HT-29 (cell line): ENCODE measurements around the gene CARS1. TPM values are rescaled to one million over a fixed set of nuclear protein-coding genes. Genes with fewer than 3 reads are reported as not detected.

Experiments
- DNase-seq: peaks from one replicate; pipeline ENCODE4 v3.0.0-alpha.2; 2015; ENCODE audit warnings: low spot score
- total RNA-seq: library from RNA; depleted of rRNA; stranded (reverse); fragments of >200 nt; shearing (Covaris generic); gene quantifications from 2 replicates; pipeline ENCODE4 v1.2.3, GENCODE V29; 2014

Gene CARS1
- total RNA-seq, 1 experiment from 2014 or later: 55.8 TPM

DNA sequence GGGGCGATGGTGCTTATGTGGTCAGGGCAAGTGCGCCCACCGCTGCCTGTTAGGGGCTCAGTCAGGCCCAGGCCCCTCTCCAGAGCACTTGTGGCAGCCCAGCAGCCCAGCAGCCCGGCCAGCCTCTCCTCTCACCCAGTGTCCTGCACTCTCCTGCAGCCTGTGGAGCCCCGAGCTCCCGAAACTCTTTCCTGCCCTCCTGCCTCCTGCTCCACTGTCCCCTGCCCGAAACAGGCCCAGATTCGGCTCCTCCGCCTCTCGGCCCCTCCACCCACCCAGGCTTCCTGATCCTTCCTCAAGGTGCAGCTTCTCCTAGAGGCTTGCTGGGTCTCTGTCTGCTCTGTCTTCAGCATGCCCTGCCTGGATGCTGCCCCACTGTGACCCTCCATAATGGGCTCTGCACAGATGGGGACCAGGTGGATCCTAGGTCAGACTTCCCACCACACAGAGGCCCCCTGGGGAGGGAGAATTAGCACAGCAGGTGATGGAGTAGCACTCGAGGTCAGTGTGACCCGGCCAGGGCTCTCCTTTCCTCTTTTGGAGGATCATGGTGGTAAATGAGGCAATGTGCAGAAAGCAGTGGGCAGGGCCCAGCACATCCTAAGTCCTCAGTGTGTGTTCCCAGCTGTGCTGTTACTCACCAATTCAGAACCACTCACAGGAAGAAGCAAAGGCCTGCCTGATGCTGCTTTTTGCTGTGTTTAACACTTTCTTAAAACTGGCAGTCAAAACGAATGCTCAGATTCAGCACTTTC, 46.5 kb downstream of the CARS1 start:
- DNase-seq: no peak

DNA sequence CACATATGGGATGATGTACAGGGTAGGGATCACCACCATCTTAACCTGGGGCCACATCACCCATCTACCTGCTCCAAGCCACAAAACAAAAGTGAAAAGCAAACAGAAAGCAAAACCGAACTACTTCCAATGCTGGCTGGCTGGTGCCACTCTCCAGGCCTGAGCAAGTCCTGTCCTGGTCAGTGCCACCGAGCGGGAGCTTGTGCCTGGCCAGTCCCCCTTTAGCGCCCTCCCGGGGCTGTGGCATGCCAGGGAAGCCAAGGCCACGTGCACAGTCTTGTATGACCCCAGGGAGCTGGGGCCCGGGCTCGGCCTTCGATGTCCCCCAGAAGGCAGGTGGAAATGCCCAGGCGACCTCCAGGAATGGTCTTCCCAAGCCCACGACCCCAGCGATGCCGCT, 47.2 kb downstream of the CARS1 start:
- DNase-seq: no peak

DNA sequence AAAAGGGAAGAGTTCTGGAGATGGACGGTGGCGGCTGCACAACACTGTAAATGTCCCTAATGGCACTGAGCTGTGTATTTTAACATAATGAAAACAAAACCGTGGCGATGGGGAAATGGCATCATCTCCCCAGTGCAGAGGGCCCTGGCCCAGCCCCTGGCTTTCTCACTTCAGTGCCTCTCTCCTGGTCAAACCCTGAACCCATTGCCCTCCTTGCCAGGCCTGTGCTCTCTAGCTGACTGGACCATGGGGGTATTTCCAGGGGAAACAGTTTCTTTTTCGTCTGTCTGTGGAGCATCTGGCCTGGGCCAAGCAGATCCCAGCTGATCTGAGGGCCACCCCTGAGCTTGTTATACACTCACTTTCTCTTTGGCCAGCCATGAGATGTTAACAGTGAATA, 47.7 kb downstream of the CARS1 start:
- no peak for DNase-seq

GRCh38 chr11:3008746-3009336, 48.4 kb downstream of the CARS1 start:
- DNase-seq: no peak

GRCh38 chr11:3007404-3008010, 49.7 kb downstream of the CARS1 start:
- no peak for DNase-seq

DNA sequence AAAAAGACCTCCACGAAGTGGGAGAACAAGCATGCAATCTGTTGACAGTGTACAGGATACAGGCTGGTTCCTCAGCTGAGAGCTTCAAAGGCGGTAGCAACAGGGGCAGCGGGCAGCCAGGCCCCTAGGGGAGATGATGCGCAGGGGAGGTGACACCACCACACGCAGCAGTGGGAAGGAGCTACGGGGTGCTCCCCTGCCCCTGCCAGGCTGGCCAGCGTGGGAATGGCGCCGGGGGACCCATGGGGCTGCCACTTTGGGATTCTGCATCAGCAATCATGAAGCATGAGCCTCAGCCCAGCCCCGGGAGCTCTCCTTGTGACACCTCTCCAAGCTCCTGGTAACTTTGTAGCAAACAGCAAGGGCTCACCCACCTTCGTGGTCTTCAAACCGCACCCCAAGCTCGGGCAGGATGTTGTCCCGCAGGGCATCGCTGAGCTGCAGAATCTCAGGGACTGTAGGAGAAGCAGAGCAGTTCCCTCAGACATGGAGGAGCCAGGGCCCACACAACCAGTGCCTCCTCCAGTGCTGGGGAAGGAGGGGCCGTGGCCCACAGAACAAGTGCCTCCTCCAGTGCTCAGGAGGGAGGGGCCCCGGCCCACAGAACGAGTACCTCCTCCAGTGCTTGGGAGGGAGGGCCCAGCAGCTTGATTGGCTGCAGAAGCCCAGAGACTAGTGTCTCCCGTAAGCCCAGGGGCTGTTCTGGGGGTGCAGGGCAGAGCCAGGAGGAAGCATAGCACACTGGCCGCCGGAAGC, 50.5 kb downstream of the CARS1 start:
- no peak for DNase-seq

- DNase-seq: no peak
These were observed 52.7 kb downstream of the CARS1 start for GRCh38 chr11:3004481-3004880.

GRCh38 chr11:3003396-3004231, 53.6 kb downstream of the CARS1 start:
- DNase-seq: no peak

DNA sequence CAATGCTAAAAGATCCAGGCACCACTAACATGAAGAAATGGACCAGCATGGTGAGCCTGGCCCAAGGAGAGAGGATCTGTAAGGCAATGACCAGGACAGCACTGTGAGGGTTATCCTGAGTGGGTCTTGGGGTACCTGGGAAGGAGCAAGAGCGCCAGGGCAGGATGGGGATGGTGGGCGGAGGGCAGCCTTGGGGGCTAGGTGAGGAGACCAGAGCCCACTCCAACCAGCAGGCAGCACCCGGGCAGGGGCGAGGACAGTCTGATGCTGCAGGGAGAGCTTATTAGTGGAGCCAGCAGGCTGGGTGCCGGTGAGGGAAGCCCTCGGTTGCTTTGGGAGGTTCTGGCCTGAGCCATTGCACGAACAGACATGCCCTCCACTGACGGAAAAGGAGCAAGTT, 54.4 kb downstream of the CARS1 start:
- DNase-seq: no peak

DNA sequence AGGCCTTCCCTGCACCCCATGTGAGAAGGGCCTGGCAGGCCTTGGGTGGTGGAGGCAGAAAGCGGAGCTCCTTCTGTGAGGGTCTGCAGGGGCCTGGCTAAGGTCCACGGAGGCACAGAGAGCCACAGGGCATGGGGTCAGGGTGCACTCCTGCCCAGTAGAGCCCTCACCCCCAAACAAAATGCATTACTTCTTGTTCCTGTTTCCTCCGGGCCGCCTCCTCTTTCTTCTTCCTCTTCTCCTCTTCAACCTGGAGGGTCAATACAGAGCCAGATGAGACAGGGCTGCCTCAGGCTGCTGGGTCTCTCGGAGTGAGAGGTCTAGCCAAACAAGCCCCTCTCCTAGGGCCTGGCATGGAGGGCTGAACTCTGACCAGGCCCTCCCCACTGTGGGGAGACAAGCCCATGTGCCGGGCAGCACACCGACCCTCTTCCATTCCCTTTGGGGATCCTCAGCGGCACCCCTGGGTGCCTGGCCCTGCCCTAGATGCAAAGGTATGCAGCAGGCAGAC, 54.8 kb downstream of the CARS1 start:
- DNase-seq: no peak

- DNase-seq: no peak
These were observed 55.7 kb downstream of the CARS1 start for GRCh38 chr11:3001496-3001895.

GRCh38 chr11:3000032-3000961, 56.9 kb downstream of the CARS1 start:
- DNase-seq: no peak

DNA sequence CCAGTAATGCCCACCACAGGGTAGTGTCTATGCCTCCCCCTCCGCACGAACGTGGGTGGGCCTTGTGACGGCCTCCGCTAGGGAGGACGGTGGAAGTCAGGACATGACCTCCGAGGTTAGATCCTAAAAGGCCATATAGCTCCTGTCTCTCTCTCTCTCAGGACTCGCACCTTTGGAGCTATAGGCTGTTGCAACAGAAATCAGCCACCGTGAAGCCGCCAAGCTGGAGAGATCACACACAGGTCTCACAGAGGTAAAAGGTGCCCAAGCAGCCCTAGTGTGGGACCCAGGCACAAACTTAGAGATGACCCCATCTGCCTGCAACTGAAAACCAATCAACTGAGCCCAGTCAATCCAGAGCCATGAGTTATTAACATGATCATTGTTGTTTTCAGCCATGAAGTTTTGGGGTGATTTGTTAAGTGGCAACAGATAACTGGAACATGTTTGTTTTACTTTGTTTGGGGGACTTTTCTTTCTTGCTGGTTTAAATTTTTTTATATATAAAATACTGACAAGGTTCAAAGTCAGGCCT, 57.7 kb downstream of the CARS1 start:
- DNase-seq: no peak

DNA sequence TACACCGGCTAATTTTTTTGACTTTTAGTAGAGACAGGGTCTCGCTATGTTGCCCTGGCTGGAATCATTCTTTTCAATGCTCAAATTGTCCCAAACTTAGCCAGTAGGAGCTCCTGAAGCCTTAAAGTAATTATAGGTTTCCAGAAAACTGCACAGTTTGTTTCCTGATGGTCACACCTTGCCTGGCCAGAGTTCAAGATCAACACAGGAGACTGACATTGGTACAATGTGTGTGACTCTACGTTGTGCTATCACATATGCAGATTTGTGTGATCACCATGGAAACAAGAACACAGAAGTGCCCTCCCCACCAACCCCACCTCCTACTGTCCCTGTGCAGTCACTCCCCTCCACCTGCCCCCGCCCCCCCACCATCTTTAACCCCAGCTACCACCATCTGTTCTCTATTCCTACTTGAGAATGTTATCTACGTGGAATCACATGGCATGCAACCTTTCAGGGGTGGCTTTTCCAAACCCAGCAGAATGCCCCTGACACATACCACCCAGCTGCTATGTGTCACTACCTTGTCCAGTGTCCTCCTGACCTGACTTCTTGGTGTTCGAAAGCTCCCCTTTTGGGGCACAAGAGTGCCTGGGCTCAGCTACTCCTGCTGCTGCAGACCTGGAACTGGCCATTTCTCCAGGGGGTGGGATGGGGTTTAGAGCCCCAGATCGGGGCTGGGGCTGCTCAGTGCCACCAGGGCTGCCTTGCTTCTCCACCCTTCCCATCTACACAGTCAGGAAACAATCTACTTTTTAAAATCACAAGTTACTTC, 59.0 kb downstream of the CARS1 start:
- DNase-seq: no peak

DNA sequence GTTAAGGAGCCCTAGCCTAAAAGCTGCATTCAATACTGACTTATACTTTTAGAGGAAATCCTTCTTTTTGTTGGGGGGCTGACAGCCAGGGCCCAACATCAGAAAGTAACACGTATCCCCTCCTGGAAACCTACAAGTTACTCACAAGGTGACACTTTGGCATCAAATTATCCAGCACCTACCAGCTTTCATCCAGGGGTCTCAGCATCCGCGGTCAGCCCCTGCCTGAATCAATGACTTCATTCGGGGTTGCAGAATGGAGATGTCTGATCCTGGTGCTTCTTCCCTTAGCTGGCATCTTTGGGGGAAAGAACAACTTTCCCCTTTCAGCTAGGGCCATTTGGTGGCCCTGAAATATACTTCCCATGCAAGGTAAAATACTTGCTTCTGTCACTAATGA, 59.8 kb downstream of the CARS1 start:
- no peak for DNase-seq

- no peak for DNase-seq
These were observed 60.2 kb downstream of the CARS1 start for GRCh38 chr11:2996976-2997375.

DNA sequence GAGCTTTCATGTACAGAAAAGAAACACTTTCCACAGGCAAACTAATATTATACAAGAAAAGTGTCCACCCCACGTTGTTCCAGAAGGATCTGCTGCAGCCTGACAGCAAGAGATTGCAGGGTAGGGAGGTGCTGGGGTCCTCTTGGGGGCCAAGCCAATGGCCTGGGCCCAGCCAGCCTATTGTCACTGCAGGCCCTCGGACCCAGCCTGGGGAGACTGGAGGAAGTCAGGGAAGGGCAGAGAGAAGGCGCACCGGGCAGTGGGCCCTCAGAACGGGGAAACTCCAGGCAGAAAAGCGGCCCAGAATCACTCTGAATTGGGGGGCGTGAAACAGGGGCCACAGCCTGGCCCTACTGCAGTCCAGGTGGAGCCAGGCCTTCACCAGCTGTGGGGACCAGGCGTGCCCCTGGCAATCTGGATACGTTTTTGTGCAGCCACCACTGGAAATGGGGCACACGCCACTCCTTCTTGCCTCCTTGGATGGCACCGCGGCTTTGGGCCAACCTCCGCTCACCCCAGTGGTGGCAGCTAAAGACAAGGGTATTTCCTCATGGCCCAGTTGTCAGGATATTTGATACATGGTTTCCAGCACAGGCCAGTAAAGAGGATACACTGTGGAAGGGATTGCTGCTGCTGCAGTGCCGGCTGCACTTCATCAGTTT, 61.2 kb downstream of the CARS1 start:
- no peak for DNase-seq

GRCh38 chr11:2995031-2995561, 62.1 kb downstream of the CARS1 start:
- no peak for DNase-seq
